Loucy (cell line): Measurements from ENCODE around the gene ZBTB38.

ENCODE experiments used
- H2AFZ ChIP-seq: fragments of 200-600 bp; sonication (generic); 2 replicates; pipeline ENCODE4 v1.6.0; 2016; ENCODE audit warnings: antibody characterized with exemption, mild to moderate bottlenecking, low read length, moderate library complexity
- H3F3A ChIP-seq: fragments of 200-600 bp; 2 replicates; pipeline ENCODE4 v1.6.0; 2016; ENCODE audit warnings: antibody characterized with exemption, low read depth, mild to moderate bottlenecking
- H3K27me3 ChIP-seq: fragments of 200-600 bp; sonication (generic); 2 replicates; pipeline ENCODE4 v1.6.1; 2014; ENCODE audit warnings: low read length, mild to moderate bottlenecking; ENCODE audit not compliant: insufficient read depth, poor library complexity, severe bottlenecking
- H3K36me3 ChIP-seq: fragments of 200-600 bp; sonication (generic); 2 replicates; pipeline ENCODE4 v1.6.1; 2016; ENCODE audit warnings: low read length; ENCODE audit not compliant: insufficient read depth
- H3K4me1 ChIP-seq: fragments of 200-600 bp; sonication (generic); 2 replicates; pipeline ENCODE4 v1.5.1; 2014; ENCODE audit warnings: low read length, mild to moderate bottlenecking; ENCODE audit not compliant: insufficient read depth, poor library complexity, severe bottlenecking
- H3K4me2 ChIP-seq: fragments of 200-600 bp; sonication (generic); 2 replicates; pipeline ENCODE4 v1.6.0; 2014; ENCODE audit warnings: antibody characterized with exemption, low read length, low read depth, mild to moderate bottlenecking; ENCODE audit not compliant: poor library complexity, severe bottlenecking
- H3K4me3 ChIP-seq: fragments of 200-600 bp; sonication (generic); 2 replicates; pipeline ENCODE4 v1.5.1; 2014; ENCODE audit warnings: low read length, mild to moderate bottlenecking, mixed read lengths; ENCODE audit not compliant: poor library complexity, severe bottlenecking
- H3K79me2 ChIP-seq: fragments of 200-600 bp; sonication (generic); 2 replicates; pipeline ENCODE4 v1.6.1; 2014; ENCODE audit warnings: low read length; ENCODE audit not compliant: insufficient read depth
- H3K9ac ChIP-seq: fragments of 200-600 bp; sonication (generic); 2 replicates; pipeline ENCODE4 v1.6.0; 2014; ENCODE audit warnings: mild to moderate bottlenecking, low read depth, low read length, moderate library complexity; ENCODE audit not compliant: poor library complexity, severe bottlenecking
- H3K9me2 ChIP-seq: fragments of 200-600 bp; sonication (generic); replicated peaks from 2 replicates; pipeline ENCODE4 v1.6.1; 2016; ENCODE audit warnings: low read depth, low read length, mixed read lengths
- H3K9me3 ChIP-seq: fragments of 200-600 bp; sonication (generic); 2 replicates; pipeline ENCODE4 v1.6.1; 2014; ENCODE audit warnings: mild to moderate bottlenecking, antibody characterized with exemption, low read length, low read depth; ENCODE audit not compliant: insufficient read depth
- H4K20me1 ChIP-seq: fragments of 200-600 bp; sonication (generic); 2 replicates; pipeline ENCODE4 v1.6.0; 2014; ENCODE audit warnings: antibody characterized with exemption, low read length, mild to moderate bottlenecking; ENCODE audit not compliant: insufficient read depth, poor library complexity, severe bottlenecking
- CTCF ChIP-seq: fragments of 200-600 bp; sonication (generic); conservative IDR thresholded peaks from 2 replicates; pipeline ENCODE4 v1.5.1; 2014; ENCODE audit warnings: mild to moderate bottlenecking, antibody characterized with exemption, low read length
- EZH2phosphoT487 ChIP-seq: fragments of 200-600 bp; IDR thresholded peaks from 2 replicates; pipeline ENCODE4 v1.6.1; 2018; ENCODE audit warnings: antibody characterized with exemption, mild to moderate bottlenecking, moderate library complexity, borderline replicate concordance

Gene ZBTB38

GRCh38 chr3:141349711-141350110 lies 18.6 kb upstream of the ZBTB38 start:
- Histone ChIP-seq H2AFZ (no peak overlapping the region), H3K9me2 (no peaks in the 10 kb centered on the region), H3K9me3 (no peaks in the 10 kb centered on the region), H3K9ac (no peak overlapping the region), H4K20me1 (no peaks in the 10 kb centered on the region), H3K27me3 (no peaks in the 10 kb centered on the region), H3K4me3 (no peak overlapping the region), H3K36me3 (no peaks in the 10 kb centered on the region), H3F3A (no peaks in the 10 kb centered on the region), H3K79me2 (no peaks in the 10 kb centered on the region), H3K4me2 (no peak overlapping the region), H3K4me1 (no peaks in the 10 kb centered on the region)
- TF ChIP-seq EZH2phosphoT487 (no peak), CTCF (no peak)

GRCh38 chr3:141350666-141351065 lies 17.6 kb upstream of the ZBTB38 start:
- Histone ChIP-seq H3K79me2 (no peaks in the 10 kb centered on the region), H3F3A (no peaks in the 10 kb centered on the region), H2AFZ (no peak overlapping the region), H4K20me1 (no peaks in the 10 kb centered on the region), H3K4me1 (no peaks in the 10 kb centered on the region), H3K27me3 (no peaks in the 10 kb centered on the region), H3K4me2 (no peak overlapping the region), H3K9ac (no peak overlapping the region), H3K9me2 (no peaks in the 10 kb centered on the region), H3K36me3 (no peaks in the 10 kb centered on the region), H3K9me3 (no peaks in the 10 kb centered on the region), H3K4me3 (no peak overlapping the region)
- no peak for TF ChIP-seq CTCF
- no peak for TF ChIP-seq EZH2phosphoT487

GRCh38 chr3:141352262-141352984 lies 15.9 kb upstream of the ZBTB38 start:
- H3K4me2 ChIP-seq, result no peak overlapping the region
- no peak overlapping the region for H3K9ac ChIP-seq
- no peaks in the 10 kb centered on the region for H3K27me3 ChIP-seq
- no peaks in the 10 kb centered on the region for H4K20me1 ChIP-seq
- H2AFZ ChIP-seq, result no peak overlapping the region
- H3F3A ChIP-seq, result no peaks in the 10 kb centered on the region
- TF ChIP-seq CTCF (no peak), EZH2phosphoT487 (no peak)
- no peaks in the 10 kb centered on the region for H3K9me3 ChIP-seq
- no peaks in the 10 kb centered on the region for H3K36me3 ChIP-seq
- no peaks in the 10 kb centered on the region for H3K4me1 ChIP-seq
- H3K79me2 ChIP-seq, result no peaks in the 10 kb centered on the region
- no peak overlapping the region for H3K4me3 ChIP-seq
- no peaks in the 10 kb centered on the region for H3K9me2 ChIP-seq
